ENCODE measurements around the gene WNT9A.

Gene WNT9A

DNA sequence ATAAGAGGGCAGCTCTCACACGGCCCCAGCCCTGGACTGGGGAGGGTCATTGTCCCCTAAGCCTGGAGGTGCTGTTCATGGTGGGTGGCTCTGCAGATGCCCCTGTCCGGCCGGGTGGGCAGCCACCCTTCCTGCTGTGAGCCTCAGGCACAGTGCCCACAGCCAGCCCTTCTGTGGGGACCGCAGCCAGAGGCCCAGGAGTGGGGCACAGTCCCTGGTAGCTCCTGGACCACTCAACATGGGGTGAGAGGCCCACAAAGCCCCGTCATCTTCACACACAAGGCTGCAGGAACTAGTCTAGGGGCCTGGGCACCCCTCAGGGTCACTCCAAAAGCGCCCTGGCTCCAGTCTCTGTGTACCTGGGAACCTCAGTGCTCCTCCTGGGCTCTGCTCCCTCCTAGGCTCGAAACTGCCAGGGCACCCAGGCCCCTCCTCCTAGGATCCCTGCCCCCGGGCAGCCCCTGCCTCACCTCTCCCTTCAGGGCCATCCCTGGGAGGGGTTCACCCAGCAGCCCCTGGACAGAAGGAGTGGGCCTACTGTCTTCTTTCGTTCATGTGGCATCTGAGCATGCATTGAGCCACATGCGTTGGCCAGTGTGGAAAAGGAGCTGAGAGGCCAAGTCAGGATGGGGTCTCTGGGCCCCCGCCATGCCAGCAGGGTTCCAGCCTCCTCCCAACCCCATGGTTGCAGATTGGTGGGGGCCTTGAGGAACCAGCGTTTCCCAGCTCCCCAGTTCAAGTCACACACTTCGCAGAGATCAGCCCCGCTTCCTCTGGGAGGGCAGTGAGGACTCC lies 43.0 kb downstream of the WNT9A start:
- peaks cover 3% of the 10 kb centered on the region for H3K4me1 Mint-ChIP-seq (ENCODE audit: low read depth)
- H3K36me3 Mint-ChIP-seq, result no peaks in the 10 kb centered on the region

DNA sequence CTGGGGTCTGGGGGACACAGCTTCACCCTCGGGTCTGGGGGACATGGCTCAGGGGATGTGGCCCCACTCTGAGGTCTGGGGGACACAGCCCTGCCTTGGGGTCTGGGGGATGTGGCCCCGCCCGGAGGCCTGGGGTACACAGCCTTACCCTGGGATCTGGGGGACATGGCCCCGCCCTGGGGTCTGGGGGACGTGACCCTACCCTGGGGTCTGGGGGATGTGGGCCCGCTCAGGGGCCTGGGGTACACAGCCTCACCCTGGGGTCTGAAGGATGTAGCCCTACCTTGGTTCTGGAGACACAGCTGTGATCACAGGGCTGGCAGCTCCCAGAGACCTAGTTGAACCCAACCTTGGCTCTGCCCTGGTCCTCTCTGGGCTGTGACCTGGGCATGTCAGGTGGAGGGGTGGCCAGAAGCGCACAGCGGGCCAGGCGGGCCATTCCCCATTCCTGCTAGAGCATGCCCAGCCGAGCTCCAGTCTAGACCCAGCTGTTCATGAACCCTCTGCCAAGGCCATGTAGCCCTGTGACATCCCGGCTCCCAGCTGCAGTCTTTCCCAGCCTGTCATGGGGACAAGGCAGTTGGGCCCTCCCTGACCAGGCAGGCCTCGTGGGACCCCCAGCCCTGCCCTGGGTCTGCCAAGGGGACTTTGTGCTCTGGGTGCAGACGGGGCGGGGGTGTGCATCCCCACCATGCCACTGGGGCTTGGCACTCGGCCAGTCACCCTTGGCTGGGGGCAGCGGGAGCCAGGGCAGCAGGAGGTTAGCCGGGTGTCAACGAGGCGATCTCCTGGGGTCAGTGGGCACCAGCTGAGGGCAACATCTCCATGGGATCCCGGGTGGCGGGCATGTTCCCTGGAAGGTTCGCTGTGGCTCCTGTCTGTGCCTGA lies 43.9 kb downstream of the WNT9A start:
- peaks cover 4% of the 10 kb centered on the region for H3K4me1 Mint-ChIP-seq (ENCODE audit: low read depth)
- no peaks in the 10 kb centered on the region for H3K9me3 Mint-ChIP-seq (ENCODE audit: low read depth)
- no peak overlapping the region for H3K27ac Mint-ChIP-seq
- no peaks in the 10 kb centered on the region for H3K36me3 Mint-ChIP-seq
- no peaks in the 10 kb centered on the region for H3K27me3 Mint-ChIP-seq
- H3K4me3 Mint-ChIP-seq, result no peak overlapping the region

More for the DNA sequence above, 43.0 kb downstream of the WNT9A start:
- no peaks in the 10 kb centered on the region for H3K9me3 Mint-ChIP-seq (ENCODE audit: low read depth)
- H3K27ac Mint-ChIP-seq, result no peak overlapping the region
- H3K4me3 Mint-ChIP-seq, result no peak overlapping the region
- no peaks in the 10 kb centered on the region for H3K27me3 Mint-ChIP-seq

DNA sequence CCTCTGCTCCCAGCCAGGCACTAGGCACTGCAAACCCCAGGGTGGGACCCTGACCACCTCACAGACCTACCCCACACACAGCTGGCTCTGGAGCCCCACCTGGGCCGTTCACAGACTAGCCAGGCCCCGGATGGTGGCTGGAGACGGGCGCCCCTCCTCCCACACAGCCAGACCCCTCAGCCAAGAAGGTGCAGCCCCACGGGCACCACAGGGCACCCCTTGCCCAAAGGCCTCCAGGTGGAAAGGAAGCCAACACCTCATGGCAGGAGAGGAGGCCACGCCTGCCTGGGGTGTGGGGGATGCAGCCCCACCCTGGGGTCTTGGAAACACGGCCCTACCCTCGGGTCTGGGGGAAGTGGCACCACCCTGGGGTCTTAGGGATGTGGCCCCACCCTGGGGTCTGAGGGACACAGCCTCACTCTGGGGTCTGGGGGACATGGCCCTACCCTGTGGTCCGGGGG lies 44.6 kb downstream of the WNT9A start:
- Mint-ChIP-seq H3K27ac (no peak overlapping the region), H3K4me3 (no peak overlapping the region), H3K9me3 (ENCODE audit: low read depth) (no peaks in the 10 kb centered on the region), H3K27me3 (no peaks in the 10 kb centered on the region), H3K4me1 (ENCODE audit: low read depth) (peaks cover 5% of the 10 kb centered on the region), H3K36me3 (no peaks in the 10 kb centered on the region)

DNA sequence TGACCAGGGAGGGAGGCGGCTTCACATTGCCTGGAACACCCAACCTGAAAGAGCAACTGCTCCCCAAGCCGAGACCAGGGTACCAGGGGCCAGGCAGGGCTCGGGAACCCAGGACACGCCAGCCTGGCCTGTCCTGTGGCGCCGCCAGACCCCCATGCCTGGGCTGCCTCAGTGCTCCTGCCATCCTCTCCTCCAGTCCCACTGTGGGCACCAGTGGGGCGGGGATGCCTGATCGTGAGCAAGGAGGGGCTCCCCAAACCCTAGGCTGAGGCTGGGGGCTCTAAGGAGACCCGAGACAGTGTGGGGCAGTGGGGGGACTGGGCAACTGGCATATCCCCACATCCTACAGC lies 45.1 kb downstream of the WNT9A start:
- H3K27ac Mint-ChIP-seq, result no peak overlapping the region
- H3K36me3 Mint-ChIP-seq, result no peaks in the 10 kb centered on the region
- H3K27me3 Mint-ChIP-seq, result no peaks in the 10 kb centered on the region
- H3K4me1 Mint-ChIP-seq (ENCODE audit: low read depth), result peaks cover 8% of the 10 kb centered on the region
- H3K9me3 Mint-ChIP-seq (ENCODE audit: low read depth), result no peaks in the 10 kb centered on the region
- H3K4me3 Mint-ChIP-seq, result no peak overlapping the region

DNA sequence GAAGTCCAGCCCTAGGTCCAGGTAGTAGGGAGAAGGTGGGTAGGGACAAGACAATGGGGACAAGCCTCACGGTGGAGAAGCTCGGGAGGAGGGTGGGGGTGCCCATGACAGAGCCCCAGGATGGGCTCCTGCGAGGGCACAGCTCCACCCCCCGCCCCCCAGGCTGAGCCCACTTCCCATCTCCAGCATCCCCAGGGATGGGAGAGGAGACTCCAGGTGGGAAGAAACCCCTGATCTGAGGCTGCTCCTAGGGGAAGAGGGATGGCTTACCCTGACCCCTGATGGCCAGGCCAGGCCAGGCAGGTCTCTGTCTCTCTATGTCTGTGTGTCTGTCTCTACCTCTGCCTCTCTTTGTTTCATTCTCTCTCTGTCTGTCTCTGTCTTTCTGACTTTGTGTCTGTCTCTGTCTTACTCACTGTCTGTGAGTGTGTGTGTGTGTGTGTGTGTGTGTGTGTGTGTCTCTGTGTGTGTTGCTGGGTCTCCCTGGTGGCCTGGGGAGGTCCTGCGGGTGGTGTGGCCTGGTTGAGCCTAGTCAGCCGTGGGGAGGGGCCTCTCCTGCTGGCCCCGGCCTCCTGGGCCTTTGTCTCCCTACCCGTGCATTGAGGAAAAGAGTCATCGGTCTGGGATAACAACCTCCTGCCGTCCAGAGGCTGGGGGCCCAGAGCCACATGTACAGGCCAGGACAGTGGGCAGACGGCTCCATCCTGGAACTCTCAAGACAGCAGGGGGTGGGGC lies 45.7 kb downstream of the WNT9A start:
- H3K27ac Mint-ChIP-seq, result no peak overlapping the region
- no peak overlapping the region for H3K4me3 Mint-ChIP-seq
- no peaks in the 10 kb centered on the region for H3K9me3 Mint-ChIP-seq (ENCODE audit: low read depth)
- H3K27me3 Mint-ChIP-seq, result no peaks in the 10 kb centered on the region
- H3K4me1 Mint-ChIP-seq (ENCODE audit: low read depth), result peaks cover 10% of the 10 kb centered on the region
- no peaks in the 10 kb centered on the region for H3K36me3 Mint-ChIP-seq

DNA sequence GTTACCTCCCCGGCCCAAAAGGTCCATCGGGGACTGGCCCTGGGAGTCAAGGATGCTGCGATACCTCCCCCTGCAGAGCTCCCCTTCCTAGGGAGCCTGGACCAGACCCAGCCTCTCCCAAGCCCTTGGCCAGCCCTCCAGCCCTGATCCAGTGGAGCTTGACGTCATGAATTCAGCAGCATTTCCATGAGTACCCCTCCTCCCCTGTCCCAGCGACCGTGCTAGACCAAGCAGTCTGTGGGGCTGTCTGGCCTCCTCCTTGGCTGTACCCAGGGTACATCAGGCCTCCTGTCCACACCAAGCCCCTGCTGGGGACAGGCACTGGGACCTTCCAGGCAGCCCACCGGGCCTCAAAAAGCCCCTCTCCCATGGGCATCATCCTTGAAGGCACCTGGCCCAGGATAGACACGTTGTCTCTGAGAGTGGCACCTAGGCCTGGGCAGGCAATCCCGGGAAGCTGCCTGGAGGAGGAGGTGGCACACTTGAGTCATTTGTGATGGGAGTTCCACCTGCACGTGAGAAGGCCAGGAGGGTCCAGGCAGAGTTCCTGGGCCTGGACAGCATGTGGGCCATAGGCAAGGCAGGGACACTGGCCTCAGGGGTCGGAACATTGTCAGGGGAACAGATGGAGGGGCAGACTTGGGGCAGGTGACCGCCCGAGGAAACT lies 46.4 kb downstream of the WNT9A start:
- no peak overlapping the region for H3K4me3 Mint-ChIP-seq
- no peaks in the 10 kb centered on the region for H3K9me3 Mint-ChIP-seq (ENCODE audit: low read depth)
- no peaks in the 10 kb centered on the region for H3K27me3 Mint-ChIP-seq
- H3K36me3 Mint-ChIP-seq, result no peaks in the 10 kb centered on the region
- H3K4me1 Mint-ChIP-seq (ENCODE audit: low read depth), result peaks cover 10% of the 10 kb centered on the region
- H3K27ac Mint-ChIP-seq, result no peak overlapping the region

DNA sequence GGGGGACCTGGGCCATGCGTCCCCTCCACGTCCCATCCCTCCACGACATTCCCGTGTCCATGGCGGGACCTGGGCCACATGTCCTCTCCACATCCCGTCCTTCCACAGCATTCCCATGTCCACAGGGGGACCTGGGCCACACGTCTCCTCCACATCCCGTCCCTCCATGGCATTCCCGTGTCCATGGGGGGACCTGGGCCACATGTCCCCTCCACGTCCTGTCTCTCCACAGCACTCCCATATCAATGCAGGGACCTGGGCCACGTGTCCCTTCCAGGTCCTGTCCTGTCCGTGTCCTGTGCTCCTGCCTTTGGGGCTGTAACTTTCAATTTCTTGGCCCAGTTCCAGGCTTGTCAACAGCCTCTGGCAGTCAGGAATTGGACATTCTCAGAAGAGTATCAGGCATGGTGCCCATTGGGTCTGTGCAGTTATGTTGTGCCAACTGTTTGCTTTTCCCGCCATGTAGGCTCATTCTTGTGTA lies 47.1 kb downstream of the WNT9A start:
- Mint-ChIP-seq H3K4me1 (ENCODE audit: low read depth) (peaks cover 10% of the 10 kb centered on the region), H3K27me3 (no peaks in the 10 kb centered on the region), H3K4me3 (no peak overlapping the region), H3K9me3 (ENCODE audit: low read depth) (no peaks in the 10 kb centered on the region), H3K27ac (no peak overlapping the region), H3K36me3 (no peaks in the 10 kb centered on the region)

DNA sequence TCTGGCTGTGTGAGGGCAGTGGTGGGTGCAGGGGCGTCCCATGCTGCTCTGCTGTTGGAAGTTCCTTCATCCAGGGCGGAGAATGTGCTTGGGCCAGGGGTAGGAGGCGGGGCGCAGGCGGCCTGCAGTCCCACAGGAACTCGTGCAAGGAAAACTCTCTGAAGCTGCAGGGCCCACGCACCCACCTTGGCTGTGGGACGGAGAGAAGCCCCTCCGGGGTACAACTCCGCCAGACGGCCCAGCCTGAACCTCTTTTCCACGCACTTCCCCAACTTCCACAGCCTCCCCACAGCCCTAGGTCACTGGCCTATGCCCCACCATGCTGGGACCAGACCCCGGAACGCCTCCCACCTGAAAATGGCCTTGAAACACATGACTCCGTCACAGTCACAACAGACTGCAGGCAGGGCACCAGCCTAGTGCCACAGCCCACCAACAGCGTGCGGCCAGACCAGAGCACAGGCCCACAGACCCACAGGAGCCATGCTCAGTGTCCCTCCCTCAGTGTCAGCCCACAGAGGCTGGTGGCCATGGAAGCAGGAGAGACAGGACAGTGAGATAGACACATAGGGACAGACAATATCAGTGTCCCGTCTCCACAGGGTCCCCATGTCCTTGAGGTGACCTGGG lies 47.8 kb downstream of the WNT9A start:
- H3K36me3 Mint-ChIP-seq, result no peaks in the 10 kb centered on the region
- no peak overlapping the region for H3K4me3 Mint-ChIP-seq
- H3K9me3 Mint-ChIP-seq (ENCODE audit: low read depth), result no peaks in the 10 kb centered on the region
- peaks cover 10% of the 10 kb centered on the region for H3K4me1 Mint-ChIP-seq (ENCODE audit: low read depth)
- H3K27ac Mint-ChIP-seq, result no peak overlapping the region
- no peaks in the 10 kb centered on the region for H3K27me3 Mint-ChIP-seq

DNA sequence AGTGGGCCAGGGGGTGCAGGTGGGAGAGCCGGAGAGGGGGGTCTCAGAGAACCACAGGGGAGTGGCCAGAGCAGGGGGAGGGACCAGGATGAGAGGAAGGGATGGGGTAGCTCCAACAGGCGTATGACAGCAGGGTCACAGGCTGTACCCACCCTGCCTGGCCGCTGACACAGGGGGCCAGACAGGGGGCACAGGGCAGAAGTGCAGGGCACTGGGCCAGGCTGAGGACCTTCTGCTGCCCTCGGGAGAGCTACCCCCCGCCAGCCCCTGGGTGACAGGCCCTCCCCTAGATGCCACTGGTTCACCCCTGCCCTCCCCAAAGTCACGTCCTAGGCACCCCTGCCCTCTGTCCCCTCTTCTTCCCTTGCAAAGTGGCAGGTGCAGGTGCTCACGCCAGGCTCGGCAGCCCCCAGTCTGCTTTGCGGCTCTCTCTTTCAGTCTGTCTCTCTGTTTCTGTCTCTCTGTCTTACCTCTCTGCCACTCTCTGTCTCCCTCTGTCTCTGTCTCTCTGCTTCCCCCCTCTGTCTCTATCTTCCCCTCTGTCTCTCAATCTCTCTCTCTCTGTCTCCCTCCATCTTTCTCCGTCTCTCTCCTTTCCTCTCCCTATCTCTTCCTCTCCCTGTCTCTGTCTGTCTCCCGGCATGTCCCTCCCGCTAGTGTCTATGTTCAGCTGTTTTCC lies 48.5 kb downstream of the WNT9A start:
- Mint-ChIP-seq H3K9me3 (ENCODE audit: low read depth) (no peaks in the 10 kb centered on the region), H3K27me3 (no peaks in the 10 kb centered on the region), H3K27ac (no peak overlapping the region), H3K36me3 (no peaks in the 10 kb centered on the region), H3K4me1 (ENCODE audit: low read depth) (peaks cover 10% of the 10 kb centered on the region), H3K4me3 (no peak overlapping the region)

DNA sequence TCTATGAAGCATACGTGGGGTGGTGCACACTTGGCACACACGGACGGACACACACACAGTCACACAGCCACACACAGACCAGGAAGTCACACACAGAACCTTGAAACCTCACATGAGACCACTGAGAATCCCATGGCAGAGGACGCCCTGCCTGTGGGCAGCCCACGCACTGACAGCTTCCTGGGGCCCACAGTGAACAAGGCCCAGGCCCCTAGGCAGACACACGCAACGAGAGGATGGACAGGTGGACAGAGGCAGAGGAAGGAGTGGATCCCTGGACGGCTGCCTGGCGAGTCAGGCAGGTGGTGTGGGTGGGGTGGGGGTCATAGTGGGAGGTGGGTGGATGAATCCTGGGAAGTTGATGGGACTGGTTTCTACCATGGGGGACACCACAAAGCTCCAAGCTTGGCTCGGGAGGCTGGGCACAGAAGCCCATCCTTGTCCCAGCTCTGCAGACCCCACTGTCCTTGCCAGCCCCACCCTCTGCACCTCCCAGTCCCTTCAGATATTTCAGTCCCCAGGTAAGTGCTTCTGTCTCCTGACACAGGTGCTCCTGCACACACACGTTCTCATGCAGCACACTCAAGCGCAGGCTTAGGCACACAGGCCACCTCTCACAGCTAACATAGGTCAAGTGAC lies 49.1 kb downstream of the WNT9A start:
- Mint-ChIP-seq H3K27ac (no peak overlapping the region), H3K4me1 (ENCODE audit: low read depth) (peaks cover 10% of the 10 kb centered on the region), H3K27me3 (no peaks in the 10 kb centered on the region), H3K9me3 (ENCODE audit: low read depth) (no peaks in the 10 kb centered on the region), H3K4me3 (no peak overlapping the region), H3K36me3 (no peaks in the 10 kb centered on the region)

DNA sequence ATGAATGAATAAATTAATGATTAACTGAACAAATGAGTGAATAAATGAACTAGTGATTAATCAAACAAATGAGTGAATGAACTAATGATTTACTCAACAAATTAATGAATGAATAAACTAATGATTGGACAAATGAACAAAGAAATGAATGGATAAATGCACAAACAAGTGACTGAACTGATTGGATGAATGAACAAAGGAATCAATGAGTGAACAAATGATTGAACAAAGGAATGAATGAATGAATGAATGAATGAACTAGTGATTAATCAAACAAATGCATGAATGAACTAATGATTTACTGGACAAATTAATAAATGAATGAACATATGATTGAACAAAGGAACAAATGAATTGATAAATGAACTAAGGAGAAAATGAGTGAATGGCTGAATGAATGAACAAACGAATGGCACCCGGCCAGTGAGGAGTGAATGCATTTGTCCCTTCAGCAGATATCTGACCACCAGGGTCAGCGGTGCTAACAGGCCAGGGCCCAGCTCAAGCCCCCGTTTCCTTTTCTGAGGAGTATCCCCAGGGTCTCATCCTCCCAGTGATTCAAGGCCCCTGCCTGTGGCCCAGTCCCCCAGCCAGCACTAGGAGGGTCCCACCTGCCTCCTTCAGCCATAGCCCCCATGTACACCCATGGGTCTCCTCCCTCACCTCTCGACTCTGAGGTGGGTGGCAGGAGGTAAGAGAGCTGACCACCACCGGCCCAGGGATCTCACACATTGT lies 49.9 kb downstream of the WNT9A start:
- no peak overlapping the region for H3K4me3 Mint-ChIP-seq
- no peaks in the 10 kb centered on the region for H3K27me3 Mint-ChIP-seq
- H3K4me1 Mint-ChIP-seq (ENCODE audit: low read depth), result peaks cover 10% of the 10 kb centered on the region
- H3K27ac Mint-ChIP-seq, result no peak overlapping the region
- no peaks in the 10 kb centered on the region for H3K9me3 Mint-ChIP-seq (ENCODE audit: low read depth)
- no peaks in the 10 kb centered on the region for H3K36me3 Mint-ChIP-seq

DNA sequence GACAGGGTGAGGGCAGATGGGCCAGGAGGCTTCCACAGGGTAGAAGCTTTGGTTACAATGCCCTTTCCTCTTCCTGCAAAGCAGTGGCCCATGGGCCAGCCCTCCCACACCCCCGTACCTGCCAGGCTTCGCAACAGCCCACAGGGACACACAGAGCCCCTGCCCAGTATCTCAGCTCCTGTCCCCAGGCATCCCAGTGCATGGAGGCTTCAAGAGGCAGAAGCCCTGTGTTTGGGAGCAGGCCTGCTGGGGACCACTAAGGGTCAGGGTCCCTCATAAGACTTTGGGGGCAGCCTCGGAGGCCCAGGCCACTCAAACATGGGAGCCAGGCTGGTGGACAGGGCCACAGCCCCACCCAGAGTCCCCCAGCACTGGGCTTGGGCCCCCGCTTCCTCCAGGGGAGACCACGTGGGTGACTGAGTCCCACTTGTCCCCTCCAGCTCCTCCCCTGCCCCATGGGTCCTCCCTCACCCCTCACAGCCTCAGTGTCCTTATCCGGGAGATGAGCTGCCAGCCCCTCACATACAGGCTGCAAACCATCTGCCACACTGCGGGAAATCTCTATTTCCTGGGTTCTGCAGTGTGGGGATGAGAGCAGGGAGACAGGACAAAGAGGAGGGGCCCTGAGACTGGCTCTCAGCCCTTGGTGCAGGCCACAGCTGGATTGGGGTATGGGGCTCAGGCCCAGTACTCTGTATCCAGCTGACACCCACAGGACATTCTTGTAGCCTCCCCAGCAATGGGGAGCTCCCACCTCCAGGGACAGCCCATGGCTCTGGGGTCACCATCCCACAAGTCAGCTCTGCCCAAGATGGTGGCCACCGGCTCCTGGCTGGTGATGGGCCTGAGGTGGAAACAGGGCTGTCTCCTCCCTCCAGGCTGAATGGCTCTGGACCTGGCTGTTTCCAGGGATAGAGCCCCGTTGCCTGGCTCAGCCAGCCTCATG lies 50.7 kb downstream of the WNT9A start:
- Mint-ChIP-seq H3K27me3 (no peaks in the 10 kb centered on the region), H3K27ac (no peak overlapping the region), H3K4me1 (ENCODE audit: low read depth) (peaks cover 10% of the 10 kb centered on the region), H3K9me3 (ENCODE audit: low read depth) (no peaks in the 10 kb centered on the region), H3K4me3 (no peak overlapping the region), H3K36me3 (no peaks in the 10 kb centered on the region)

Measured in activated naive CD8-positive, alpha-beta T cell (primary cell).